ENCODE measurements around the gene MFSD11.
"Not testable (repeated sequence)": the region's sequence is repeated elsewhere in the genome, so short reads cannot be mapped to it uniquely, and the experiment has no call there.

Gene MFSD11

GRCh38 chr17:76806151-76806550 lies 68.2 kb downstream of the MFSD11 start:
- not testable (repeated sequence) for DNase-seq

DNA sequence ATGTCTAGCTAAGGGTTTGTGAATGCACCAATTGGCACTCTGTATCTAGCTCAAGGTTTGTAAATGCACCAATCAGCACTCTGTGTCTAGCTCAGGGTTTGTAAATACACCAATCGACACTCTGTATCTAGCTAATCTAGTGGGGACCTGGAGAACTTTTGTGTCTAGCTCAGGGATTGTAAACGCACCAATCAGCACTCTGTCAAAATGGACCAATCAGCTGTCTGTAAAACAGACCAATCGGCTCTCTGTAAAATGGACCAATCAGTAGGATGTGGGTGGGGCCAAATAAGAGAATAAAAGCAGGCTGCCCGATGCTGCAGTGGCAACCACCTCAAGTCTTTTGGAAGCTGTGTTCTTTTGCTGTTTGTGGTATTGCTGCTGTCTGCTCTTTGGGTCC lies 68.8 kb downstream of the MFSD11 start:
- not testable (repeated sequence) for DNase-seq

- DNase-seq: no peak
Measured at GRCh38 chr17:76808326-76808725, 70.4 kb downstream of the MFSD11 start.

DNA sequence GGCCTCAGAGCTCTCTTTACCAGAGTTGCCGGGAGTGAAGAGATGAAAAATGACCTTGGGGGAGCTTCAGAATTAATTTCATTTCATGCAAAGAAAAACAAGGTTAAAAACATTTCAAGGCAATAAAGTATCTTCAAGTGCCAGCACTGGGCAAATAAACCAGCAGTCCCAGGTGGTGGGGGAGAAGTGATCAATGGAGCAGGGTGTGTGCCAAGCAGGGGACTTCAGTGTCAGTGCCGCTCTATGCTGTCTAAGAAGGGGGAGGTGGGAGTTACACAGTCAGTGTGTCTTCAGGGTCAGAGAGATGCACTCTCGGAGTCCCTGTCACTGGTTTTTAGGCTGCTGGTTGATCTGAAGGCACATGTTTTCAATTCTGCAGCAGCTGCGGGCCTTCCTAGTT lies 73.0 kb downstream of the MFSD11 start:
- no peak for DNase-seq

- DNase-seq: no peak
Measured at GRCh38 chr17:76811834-76812233, 73.9 kb downstream of the MFSD11 start.

GRCh38 chr17:76812263-76812662 lies 74.3 kb downstream of the MFSD11 start:
- DNase-seq: no peak

DNA sequence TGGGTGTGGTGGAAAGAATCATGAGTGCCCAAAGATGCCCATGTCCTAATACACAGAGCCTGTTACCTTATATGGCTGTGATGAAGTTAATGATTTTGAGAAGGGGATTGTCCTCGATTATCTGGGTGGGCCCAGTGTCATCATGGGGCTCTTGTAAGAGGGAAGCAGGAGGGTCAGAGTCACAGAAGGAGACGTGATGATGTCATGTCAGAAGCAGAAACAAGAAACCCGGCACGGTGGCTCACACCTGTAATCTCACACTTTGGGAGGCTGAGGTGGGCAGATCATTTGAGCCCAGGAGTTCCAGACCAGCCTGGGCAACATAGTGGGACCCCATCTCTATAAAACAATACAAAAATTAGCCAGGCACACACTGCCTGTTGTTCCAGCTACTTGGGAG lies 75.0 kb downstream of the MFSD11 start:
- DNase-seq: no peak

DNA sequence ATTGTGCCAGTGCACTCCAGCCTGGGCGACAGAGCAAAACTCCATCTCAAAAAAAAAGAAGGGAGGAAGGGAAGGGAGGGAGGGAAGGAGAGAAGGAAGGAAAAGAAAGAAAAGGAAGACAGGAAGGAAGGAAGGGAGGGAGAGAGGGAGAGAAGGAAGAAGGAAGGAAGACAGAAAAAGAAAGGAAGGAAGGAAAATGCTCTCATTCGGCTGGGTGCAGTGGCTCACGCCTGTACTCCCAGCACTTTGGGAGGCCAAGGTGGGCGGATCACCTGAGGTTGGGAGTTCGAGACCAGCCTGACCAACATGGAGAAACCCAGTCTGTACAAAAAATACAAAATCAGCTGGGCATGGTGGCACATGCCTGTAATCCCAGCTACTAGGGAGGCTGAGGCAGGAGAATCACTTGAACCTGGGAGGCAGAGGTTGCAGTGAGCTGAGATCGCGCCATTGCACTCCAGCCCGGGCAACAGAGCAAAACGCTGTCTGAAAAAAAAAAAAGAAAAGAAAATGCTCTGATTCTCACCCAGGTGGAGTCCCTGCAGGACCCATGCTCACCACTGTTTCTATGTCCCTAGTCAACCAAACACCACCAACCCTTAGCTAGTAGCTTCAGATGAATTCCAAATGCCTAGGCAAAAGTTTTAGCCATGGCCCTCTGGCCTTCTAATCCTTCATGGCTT lies 78.1 kb downstream of the MFSD11 start:
- DNase-seq: not testable (repeated sequence)

DNA sequence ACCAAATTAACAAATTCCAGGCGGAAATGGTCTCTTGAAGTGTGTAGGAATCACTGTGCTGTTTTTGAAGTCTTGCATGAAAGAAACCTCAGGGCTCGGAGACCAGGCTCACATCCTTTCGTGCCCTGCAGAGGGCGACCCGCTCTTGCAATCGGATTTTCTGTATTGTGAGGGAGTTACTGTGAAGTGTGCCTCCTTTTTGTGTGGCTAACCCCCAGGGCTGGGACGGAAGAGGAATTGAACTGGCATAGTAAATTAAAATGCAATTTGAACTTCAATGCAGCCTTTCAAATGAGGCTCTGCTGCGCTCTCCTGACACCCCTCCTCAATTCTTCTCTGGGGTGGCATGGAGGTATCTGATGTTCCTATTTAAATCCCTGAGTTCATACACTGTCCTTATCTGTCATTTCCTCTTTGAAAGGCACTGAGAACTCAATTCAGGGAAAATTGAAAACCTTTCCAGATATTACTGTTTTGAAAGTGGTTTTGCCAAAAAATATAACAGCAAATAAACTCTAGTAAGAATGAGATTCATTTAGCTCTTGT lies 78.7 kb downstream of the MFSD11 start:
- DNase-seq: peak; percentile 27 to 76 (median 50)

- no peak for DNase-seq
Measured at GRCh38 chr17:76820039-76820438, 82.1 kb downstream of the MFSD11 start.

GRCh38 chr17:76820561-76820960 lies 82.6 kb downstream of the MFSD11 start:
- DNase-seq: no peak

DNA sequence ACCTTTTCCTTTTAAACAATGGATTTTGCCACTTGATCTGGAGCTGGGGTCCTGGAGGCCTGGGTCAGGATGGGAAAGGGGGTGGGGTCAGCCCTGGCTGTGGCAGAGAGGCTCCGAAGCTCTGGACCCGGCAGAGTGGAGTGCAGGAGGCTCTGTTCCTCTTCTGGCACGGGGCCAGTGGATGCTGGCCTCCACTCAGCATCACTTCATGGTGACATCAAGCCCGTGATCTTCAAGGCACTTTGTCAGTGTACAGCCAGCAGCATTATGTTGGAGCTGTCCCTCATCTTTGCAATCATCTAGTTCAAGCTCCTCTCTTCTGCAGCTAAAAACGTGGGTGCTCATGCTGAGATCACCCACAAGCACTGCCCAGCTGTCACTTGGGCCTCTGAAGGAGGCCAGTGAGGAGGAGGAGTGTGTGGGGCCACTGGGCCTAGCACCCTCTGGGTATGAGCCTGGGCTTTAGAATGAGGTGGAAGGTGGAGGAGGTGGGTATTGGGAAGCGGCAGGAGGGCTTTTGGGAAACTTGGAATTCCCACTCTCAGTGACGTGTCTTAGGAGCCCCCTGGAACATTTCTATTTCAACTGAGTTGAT lies 84.4 kb downstream of the MFSD11 start:
- no peak for DNase-seq

GRCh38 chr17:76824093-76824492 lies 86.2 kb downstream of the MFSD11 start:
- DNase-seq: no peak

- DNase-seq: peak in 1 of 6 experiments; percentile 3
Measured at GRCh38 chr17:76826330-76827068, 88.6 kb downstream of the MFSD11 start.

DNA sequence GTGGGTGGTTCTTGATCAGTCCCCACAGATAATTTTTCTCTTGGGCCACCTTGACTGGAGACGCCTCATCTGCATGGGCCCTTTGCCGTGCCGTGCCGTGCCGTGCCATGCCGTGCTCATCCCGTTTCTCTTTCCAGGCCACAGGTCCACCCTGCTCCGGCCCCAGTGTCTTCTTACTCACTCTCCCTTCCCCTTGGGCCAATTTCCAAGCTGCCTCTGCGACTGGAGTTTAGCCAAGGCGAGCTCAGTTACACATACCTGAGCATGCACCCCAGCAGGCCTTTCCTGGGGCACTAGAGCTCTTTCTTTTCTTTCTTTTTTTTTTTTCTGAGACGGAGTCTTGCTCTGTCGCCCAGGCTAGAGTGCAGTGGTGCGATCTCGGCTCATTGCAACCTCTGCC lies 89.8 kb downstream of the MFSD11 start:
- no peak for DNase-seq

All from stimulated activated naive CD4-positive, alpha-beta T cell (primary cell).